Loucy (cell line): ENCODE measurements around the gene ACTRT2.

Source experiments
- EZH2phosphoT487 ChIP-seq: fragments of 200-600 bp; IDR thresholded peaks from 2 replicates; pipeline ENCODE4 v1.6.1; 2018; ENCODE audit warnings: antibody characterized with exemption, mild to moderate bottlenecking, moderate library complexity, borderline replicate concordance
- TF ChIP-seq, protein P1 (sequence below): fragments of 200-600 bp; sonication (generic); conservative IDR thresholded peaks from 2 replicates; pipeline ENCODE4 v1.5.1; 2014; ENCODE audit warnings: mild to moderate bottlenecking, antibody characterized with exemption, low read length

DNA sequence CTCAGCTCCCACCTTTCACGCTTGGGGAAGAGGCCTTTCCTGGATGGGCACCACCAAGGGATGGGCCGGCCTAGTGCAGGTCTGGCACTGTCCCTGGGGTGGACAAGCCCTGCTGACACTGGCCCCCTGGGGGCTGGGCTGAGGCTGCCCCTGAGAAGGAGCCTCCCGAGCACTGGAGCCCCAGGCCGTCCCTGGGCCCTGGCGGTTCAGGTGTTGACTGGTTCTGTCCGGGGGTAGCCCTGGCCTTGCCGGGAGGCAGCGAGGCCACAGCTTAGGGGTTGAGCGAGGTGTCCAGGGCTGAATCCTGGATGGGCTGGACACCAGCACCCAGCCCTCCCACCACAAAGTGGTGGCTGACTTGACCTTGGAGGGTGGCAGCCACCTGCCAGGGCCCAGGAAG, 49.7 kb upstream of the ACTRT2 start:
- TF ChIP-seq, protein P1, sequence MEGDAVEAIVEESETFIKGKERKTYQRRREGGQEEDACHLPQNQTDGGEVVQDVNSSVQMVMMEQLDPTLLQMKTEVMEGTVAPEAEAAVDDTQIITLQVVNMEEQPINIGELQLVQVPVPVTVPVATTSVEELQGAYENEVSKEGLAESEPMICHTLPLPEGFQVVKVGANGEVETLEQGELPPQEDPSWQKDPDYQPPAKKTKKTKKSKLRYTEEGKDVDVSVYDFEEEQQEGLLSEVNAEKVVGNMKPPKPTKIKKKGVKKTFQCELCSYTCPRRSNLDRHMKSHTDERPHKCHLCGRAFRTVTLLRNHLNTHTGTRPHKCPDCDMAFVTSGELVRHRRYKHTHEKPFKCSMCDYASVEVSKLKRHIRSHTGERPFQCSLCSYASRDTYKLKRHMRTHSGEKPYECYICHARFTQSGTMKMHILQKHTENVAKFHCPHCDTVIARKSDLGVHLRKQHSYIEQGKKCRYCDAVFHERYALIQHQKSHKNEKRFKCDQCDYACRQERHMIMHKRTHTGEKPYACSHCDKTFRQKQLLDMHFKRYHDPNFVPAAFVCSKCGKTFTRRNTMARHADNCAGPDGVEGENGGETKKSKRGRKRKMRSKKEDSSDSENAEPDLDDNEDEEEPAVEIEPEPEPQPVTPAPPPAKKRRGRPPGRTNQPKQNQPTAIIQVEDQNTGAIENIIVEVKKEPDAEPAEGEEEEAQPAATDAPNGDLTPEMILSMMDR = no peak
- TF ChIP-seq EZH2phosphoT487 = no peak
